ENCODE measurements around the gene CNIH1. TPM values are rescaled to one million over a fixed set of nuclear protein-coding genes. Genes with fewer than 3 reads are reported as not detected.

The CNIH1 gene
- total and polyA plus RNA-seq, 2 of the 13 experiments (the other 11 are each of a cell fraction or from before 2014, with no cell fraction given) = 166 to 421 TPM

- Histone ChIP-seq H3K9ac (ENCODE audit: insufficient read depth, low read depth, low read length) (peak overlapping the region; percentile 47), H3K4me1 (ENCODE audit: insufficient read depth, low read length) (peaks cover 38% of the 10 kb centered on the region), H3K27me3 (ENCODE audit: control insufficient read depth in 1 of 2, insufficient read depth in 2 of 2, low read length in 2 of 2) (no peaks in the 10 kb centered on the region), H3K27ac (ENCODE audit: extremely low read length, insufficient read depth, low read length) (peak overlapping the region; percentile 73), H3K79me2 (ENCODE audit: insufficient read depth, low read length) (no peaks in the 10 kb centered on the region), H3K4me2 (ENCODE audit: low read depth, low read length) (peak overlapping the region; percentile 73), H3K36me3 (replicated peaks in 1 of 2; ENCODE audit: control insufficient read depth in 1 of 2, insufficient read depth in 2 of 2, low read length in 2 of 2) (no peaks in the 10 kb centered on the region), H2AFZ (ENCODE audit: low read length) (no peak overlapping the region), H3K9me3 (ENCODE audit: low read length) (no peaks in the 10 kb centered on the region), H4K20me1 (ENCODE audit: insufficient read depth, low read length) (no peaks in the 10 kb centered on the region), H3K4me3 (replicated peaks in 1 of 3; ENCODE audit: insufficient read depth in 1 of 3, low read depth in 2 of 3, low read length in 3 of 3) (peak overlapping the region in 2 of 3 experiments; percentile 23 to 53; a peak in 2 of 6 replicates)
- in situ Hi-C loops (cut with HindIII; ENCODE audit: extremely low pct_ligation_motif_present, low pct_unique_long_range_greater_than_20kb) (no loop called here), intact Hi-C loops (cut with micrococcal nuclease; ENCODE audit: unreplicated experiment) (no loop called here)
- ChIA-PET CTCF (ENCODE audit: low intra/inter-chr PET ratio, low total read pairs) (no interaction called here), POLR2A (interaction anchor here (0.9 to 1.9 kb wide), 5 partner anchors 36 to 85 kb away, joined by 3 to 6 read pairs (median 3); partner anchors contain the start of gene CDKN3)
- FAIRE-seq = no peak
- 4% methylated on average over 3 of the region's 3 CpGs for WGBS (ENCODE audit: low lambda C conversion rate)
- TF ChIP-seq SOX13 (IDR thresholded peaks at IDR 0.05) (no peak), SOX13 (CRISPR knock-in tag; conservative IDR thresholded peaks at IDR 0.05 in 1 of 2, IDR thresholded peaks at IDR 0.05 in 1 of 2) (0 out of 4 replicates have a peak, but pooled peaks of 1 of the 2 experiments have one; percentile 3), NCOA2 (CRISPR knock-in tag; IDR thresholded peaks at IDR 0.05) (peak; percentile 29; the same call in 1 of the 2 replicates), NR2F1 (CRISPR knock-in tag; IDR thresholded peaks at IDR 0.05) (0 out of 4 replicates have a peak, but pooled peaks of 1 of the 2 experiments have one; percentile 13), RARA (CRISPR knock-in tag; IDR thresholded peaks at IDR 0.05) (peak; percentile 30; the same call in 1 of the 2 replicates), CEBPB (IDR thresholded peaks at IDR 0.05; ENCODE audit: borderline replicate concordance, low read depth, low read length) (peak; percentile 7; the same call in 1 of the 2 replicates), RXRB (CRISPR knock-in tag; IDR thresholded peaks at IDR 0.05; ENCODE audit: borderline replicate concordance) (peak; percentile 75), GATAD2A (CRISPR knock-in tag; IDR thresholded peaks at IDR 0.05) (0 out of 2 replicates have a peak, but pooled peaks have one; percentile 15)
- TF ChIP-seq, protein P1, sequence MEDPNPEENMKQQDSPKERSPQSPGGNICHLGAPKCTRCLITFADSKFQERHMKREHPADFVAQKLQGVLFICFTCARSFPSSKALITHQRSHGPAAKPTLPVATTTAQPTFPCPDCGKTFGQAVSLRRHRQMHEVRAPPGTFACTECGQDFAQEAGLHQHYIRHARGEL (CRISPR knock-in tag; IDR thresholded peaks at IDR 0.05) = no peak
- TF ChIP-seq, protein P2, sequence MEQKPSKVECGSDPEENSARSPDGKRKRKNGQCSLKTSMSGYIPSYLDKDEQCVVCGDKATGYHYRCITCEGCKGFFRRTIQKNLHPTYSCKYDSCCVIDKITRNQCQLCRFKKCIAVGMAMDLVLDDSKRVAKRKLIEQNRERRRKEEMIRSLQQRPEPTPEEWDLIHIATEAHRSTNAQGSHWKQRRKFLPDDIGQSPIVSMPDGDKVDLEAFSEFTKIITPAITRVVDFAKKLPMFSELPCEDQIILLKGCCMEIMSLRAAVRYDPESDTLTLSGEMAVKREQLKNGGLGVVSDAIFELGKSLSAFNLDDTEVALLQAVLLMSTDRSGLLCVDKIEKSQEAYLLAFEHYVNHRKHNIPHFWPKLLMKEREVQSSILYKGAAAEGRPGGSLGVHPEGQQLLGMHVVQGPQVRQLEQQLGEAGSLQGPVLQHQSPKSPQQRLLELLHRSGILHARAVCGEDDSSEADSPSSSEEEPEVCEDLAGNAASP (CRISPR knock-in tag; IDR thresholded peaks at IDR 0.05; ENCODE audit: borderline replicate concordance) = peak; percentile 44; the same call in 1 of the 2 replicates
- TF ChIP-seq, protein P3, sequence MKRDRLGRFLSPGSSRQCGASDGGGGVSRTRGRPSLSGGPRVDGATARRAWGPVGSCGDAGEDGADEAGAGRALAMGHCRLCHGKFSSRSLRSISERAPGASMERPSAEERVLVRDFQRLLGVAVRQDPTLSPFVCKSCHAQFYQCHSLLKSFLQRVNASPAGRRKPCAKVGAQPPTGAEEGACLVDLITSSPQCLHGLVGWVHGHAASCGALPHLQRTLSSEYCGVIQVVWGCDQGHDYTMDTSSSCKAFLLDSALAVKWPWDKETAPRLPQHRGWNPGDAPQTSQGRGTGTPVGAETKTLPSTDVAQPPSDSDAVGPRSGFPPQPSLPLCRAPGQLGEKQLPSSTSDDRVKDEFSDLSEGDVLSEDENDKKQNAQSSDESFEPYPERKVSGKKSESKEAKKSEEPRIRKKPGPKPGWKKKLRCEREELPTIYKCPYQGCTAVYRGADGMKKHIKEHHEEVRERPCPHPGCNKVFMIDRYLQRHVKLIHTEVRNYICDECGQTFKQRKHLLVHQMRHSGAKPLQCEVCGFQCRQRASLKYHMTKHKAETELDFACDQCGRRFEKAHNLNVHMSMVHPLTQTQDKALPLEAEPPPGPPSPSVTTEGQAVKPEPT (CRISPR knock-in tag; IDR thresholded peaks at IDR 0.05; ENCODE audit: low read depth) = no peak
- ATAC-seq = peak; percentile 5; the same call in 1 of the 3 replicates
- peak; percentile 48 for DNase-seq (ENCODE audit: low spot score)
- no TSS peak for BruUV-seq (replicated peaks)
Measured at GRCh38 chr14:54451961-54452360, 10.8 kb upstream of the CNIH1 start.

Measured in HepG2 (cell line).